Measurements from ENCODE around the gene RPS6KB2.

RPS6KB2 gene

DNA sequence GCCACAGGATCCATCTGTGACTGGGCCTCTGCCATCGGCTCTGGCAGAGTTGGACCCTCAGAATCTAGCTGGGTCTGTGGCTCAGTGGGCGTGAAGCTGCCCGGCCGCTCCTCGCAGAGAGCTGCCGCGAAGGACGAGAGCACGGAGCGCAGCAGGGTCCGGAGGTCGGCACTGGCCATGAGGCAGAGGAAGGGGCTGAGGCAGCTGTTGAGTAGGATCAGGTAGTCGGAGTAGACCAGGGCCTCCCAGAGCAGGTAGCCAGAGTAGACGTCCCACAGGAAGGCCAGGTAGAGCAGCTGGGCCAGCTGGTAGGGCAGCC, 23.3 kb downstream of the RPS6KB2 start:
- TF ChIP-seq, protein P1, sequence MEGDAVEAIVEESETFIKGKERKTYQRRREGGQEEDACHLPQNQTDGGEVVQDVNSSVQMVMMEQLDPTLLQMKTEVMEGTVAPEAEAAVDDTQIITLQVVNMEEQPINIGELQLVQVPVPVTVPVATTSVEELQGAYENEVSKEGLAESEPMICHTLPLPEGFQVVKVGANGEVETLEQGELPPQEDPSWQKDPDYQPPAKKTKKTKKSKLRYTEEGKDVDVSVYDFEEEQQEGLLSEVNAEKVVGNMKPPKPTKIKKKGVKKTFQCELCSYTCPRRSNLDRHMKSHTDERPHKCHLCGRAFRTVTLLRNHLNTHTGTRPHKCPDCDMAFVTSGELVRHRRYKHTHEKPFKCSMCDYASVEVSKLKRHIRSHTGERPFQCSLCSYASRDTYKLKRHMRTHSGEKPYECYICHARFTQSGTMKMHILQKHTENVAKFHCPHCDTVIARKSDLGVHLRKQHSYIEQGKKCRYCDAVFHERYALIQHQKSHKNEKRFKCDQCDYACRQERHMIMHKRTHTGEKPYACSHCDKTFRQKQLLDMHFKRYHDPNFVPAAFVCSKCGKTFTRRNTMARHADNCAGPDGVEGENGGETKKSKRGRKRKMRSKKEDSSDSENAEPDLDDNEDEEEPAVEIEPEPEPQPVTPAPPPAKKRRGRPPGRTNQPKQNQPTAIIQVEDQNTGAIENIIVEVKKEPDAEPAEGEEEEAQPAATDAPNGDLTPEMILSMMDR (IDR thresholded peaks at IDR 0.05; ENCODE audit: insufficient read depth, low read depth, low read length, missing control alignments) = no peak
- no peak for DNase-seq (ENCODE audit: low read depth)
- H3K4me3 ChIP-seq (ENCODE audit: low read depth, low read length) = no peak overlapping the region

- DNase-seq (ENCODE audit: low read depth) = no peak
- H3K4me3 ChIP-seq (ENCODE audit: low read depth, low read length) = no peak within 1 kb of the TSS
- TF ChIP-seq, protein P1 (IDR thresholded peaks at IDR 0.05; ENCODE audit: insufficient read depth, low read depth, low read length, missing control alignments) = no peak
Measured at GRCh38 chr11:67452141-67452952, 24.1 kb downstream of the RPS6KB2 start, which contains the start of gene GPR152. Gene GPR152 (minus strand): TSS chr11:67452729. CDS start chr11:67452724, 5 bp downstream.

DNA sequence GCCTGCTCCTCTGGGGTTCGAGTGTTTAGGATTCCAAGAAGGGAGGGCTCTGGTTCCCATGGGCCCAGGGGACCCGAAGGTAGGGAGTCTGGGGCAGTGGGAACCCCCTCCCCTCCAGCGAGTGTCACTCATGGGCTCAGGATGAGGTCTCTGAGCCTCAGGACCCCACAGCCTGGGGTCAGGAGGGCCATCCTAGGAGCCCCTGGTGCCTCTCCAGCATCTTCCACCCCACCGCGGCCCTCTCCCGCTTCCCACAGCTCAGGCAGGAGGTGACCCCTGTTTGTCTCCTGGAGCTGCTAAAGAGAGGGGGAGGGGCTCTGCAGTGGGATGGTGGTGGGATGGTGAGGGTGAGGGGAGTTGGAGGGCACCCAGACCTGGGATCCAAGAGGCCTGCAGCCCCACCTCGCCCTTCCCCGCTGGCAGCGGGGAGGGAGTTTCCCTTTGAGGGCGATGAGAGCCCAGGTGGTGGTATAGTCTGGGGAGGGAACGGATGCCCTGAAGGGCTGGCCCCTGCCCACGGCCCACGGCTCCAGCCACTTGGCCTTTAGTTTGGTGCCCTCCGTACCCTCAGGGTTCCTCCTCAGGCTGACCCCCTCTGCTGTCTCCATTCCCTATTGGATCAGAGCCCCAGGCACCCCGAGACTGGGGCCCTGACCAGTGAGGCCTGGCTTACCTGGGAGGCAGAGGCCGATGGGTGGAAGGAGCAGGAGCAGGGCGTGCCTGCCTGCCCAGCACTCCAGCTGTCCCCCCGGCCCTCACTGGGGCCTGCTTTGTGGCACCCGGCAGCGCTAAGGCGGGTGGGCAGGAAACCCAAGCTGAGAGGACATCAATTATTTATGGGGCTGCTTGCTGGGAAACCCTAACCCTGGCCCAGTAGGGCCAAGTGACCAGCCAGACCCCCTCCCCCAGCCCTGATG, 25.8 kb downstream of the RPS6KB2 start:
- no peak overlapping the region for H3K4me3 ChIP-seq (ENCODE audit: low read depth, low read length)
- DNase-seq (ENCODE audit: low read depth) = no peak
- TF ChIP-seq, protein P1 (IDR thresholded peaks at IDR 0.05; ENCODE audit: insufficient read depth, low read depth, low read length, missing control alignments) = no peak

GRCh38 chr11:67455054-67455453, 26.8 kb downstream of the RPS6KB2 start, which contains the start of gene CABP4:
Gene CABP4 (plus strand): TSS chr11:67455354. CDS start chr11:67455424, 70 bp downstream.
- H3K4me3 ChIP-seq (ENCODE audit: low read depth, low read length) = no peak within 1 kb of the TSS
- TF ChIP-seq, protein P1 (IDR thresholded peaks at IDR 0.05; ENCODE audit: insufficient read depth, low read depth, low read length, missing control alignments) = no peak
- no peak for DNase-seq (ENCODE audit: low read depth)

GRCh38 chr11:67456068-67456705, 27.9 kb downstream of the RPS6KB2 start:
- H3K4me3 ChIP-seq (ENCODE audit: low read depth, low read length) = no peak overlapping the region
- TF ChIP-seq, protein P1 (IDR thresholded peaks at IDR 0.05; ENCODE audit: insufficient read depth, low read depth, low read length, missing control alignments) = no peak
- no peak for DNase-seq (ENCODE audit: low read depth)

DNA sequence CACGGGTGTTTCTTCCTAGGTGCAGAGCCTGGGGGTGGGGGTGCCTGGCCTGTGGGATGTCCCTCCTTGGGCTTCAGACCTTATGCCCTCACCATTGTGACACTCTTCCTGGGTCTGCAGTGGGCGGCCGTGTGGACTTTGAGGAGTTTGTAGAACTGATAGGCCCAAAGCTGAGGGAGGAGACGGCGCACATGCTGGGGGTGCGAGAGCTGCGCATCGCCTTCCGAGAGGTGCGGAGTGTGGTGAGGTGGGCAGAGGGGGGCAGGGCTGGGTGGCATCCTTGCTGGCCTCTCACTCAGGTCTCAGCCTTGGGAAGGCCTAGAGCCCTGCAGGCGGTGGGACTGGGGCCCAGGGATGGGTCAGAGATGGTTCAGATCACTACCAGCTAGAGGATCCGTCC, 29.2 kb downstream of the RPS6KB2 start:
- DNase-seq (ENCODE audit: low read depth) = no peak
- no peak overlapping the region for H3K4me3 ChIP-seq (ENCODE audit: low read depth, low read length)
- TF ChIP-seq, protein P1 (IDR thresholded peaks at IDR 0.05; ENCODE audit: insufficient read depth, low read depth, low read length, missing control alignments) = no peak

Measured in GM12865 (cell line).